Nephron (organoid): ENCODE data around the gene RAG1.

Experiments
- H3K27ac Mint-ChIP-seq, 3 experiments: 2 replicates each; pipeline ENCODE4 v1.8.0; 2020; ENCODE audit warnings: mixed read lengths in 3 of 3, mild to moderate bottlenecking in 2 of 3, moderate library complexity in 1 of 3
- H3K27me3 Mint-ChIP-seq: 2 replicates; pipeline ENCODE4 v1.8.0; 2021; ENCODE audit warnings: low read depth, mild to moderate bottlenecking, moderate library complexity, mixed read lengths
- H3K36me3 Mint-ChIP-seq: 2 replicates; pipeline ENCODE4 v1.8.0; 2020; ENCODE audit warnings: low read depth, mixed read lengths
- H3K4me1 Mint-ChIP-seq: 2 replicates; pipeline ENCODE4 v1.8.0; 2020; ENCODE audit warnings: mixed read lengths
- H3K4me3 Mint-ChIP-seq, 3 experiments: 2 replicates each; pipeline ENCODE4 v1.8.0; 2020; ENCODE audit warnings: mild to moderate bottlenecking in 3 of 3, mixed read lengths in 3 of 3, moderate library complexity in 2 of 3
- H3K9me3 Mint-ChIP-seq: 2 replicates; pipeline ENCODE4 v1.8.0; 2020; ENCODE audit warnings: mixed read lengths
- TF ChIP-seq, protein P1 (sequence below), 3 experiments: fragments of 200-600 bp; sonication (generic); IDR thresholded peaks; one replicate each; pipeline ENCODE4 v1.5.0; 2021; ENCODE audit warnings: antibody characterized with exemption in 3 of 3; ENCODE audit not compliant: unreplicated experiment in 3 of 3

RAG1 gene

DNA sequence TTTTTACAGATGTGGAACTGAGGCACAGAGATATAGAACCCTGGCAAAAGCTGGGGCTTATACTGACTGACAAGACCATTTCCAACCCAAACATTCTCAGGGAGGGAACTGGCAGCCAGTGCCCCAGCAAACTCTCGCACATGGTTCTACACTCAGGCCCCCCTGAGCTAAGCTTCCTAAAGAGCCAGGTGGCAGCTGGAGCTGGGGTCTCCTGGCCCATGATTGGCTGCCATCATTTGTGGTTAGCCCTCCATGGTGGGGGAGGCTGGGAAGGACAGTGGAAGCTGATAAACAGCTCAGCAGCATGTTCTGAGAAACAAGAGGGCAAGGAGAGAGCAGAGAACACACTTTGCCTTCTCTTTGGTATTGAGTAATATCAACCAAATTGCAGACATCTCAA lies at the start of gene RAG1:
Gene RAG1 (plus strand): TSS at position 314 of the 400 bp plus-strand sequence. CDS start 5,298 bp downstream, outside the sequence.
- Mint-ChIP-seq H3K4me3 (no peak within 1 kb of the TSS), H3K36me3 (no peaks in the 10 kb centered on the region), H3K4me1 (peaks cover 17% of the 10 kb centered on the region), H3K27ac (no peak within 1 kb of the TSS), H3K9me3 (no peaks in the 10 kb centered on the region), H3K27me3 (peaks cover 11% of the 10 kb centered on the region)
- TF ChIP-seq, protein P1, sequence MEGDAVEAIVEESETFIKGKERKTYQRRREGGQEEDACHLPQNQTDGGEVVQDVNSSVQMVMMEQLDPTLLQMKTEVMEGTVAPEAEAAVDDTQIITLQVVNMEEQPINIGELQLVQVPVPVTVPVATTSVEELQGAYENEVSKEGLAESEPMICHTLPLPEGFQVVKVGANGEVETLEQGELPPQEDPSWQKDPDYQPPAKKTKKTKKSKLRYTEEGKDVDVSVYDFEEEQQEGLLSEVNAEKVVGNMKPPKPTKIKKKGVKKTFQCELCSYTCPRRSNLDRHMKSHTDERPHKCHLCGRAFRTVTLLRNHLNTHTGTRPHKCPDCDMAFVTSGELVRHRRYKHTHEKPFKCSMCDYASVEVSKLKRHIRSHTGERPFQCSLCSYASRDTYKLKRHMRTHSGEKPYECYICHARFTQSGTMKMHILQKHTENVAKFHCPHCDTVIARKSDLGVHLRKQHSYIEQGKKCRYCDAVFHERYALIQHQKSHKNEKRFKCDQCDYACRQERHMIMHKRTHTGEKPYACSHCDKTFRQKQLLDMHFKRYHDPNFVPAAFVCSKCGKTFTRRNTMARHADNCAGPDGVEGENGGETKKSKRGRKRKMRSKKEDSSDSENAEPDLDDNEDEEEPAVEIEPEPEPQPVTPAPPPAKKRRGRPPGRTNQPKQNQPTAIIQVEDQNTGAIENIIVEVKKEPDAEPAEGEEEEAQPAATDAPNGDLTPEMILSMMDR (IDR thresholded peaks at IDR 0.05; ENCODE audit: unreplicated experiment in 3 of 3), result no peak

DNA sequence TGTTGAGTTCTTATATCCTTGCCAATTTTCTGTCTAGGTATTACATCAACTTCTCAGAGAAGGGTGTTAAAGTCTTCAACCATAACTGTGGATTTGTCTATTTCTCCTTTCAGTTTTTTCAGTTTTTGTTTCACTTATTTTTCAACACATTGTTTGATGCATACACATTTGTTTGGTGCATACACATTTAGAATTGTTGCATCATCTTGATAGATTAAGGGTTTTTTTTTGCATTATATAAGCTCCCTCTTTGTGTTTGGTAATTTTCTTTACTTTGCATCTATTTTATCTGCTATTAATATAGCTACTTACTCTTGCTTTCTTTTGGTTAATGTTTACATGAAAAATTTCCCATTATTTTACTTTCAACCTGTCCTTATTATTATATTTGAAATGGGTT lies 37.0 kb upstream of the RAG1 start:
- H3K27ac Mint-ChIP-seq, result no peak overlapping the region
- TF ChIP-seq, protein P1 (IDR thresholded peaks at IDR 0.05; ENCODE audit: unreplicated experiment in 3 of 3), result no peak
- no peaks in the 10 kb centered on the region for H3K27me3 Mint-ChIP-seq
- peaks cover 21% of the 10 kb centered on the region for H3K9me3 Mint-ChIP-seq
- H3K36me3 Mint-ChIP-seq, result no peaks in the 10 kb centered on the region
- no peaks in the 10 kb centered on the region for H3K4me1 Mint-ChIP-seq
- no peak overlapping the region for H3K4me3 Mint-ChIP-seq

DNA sequence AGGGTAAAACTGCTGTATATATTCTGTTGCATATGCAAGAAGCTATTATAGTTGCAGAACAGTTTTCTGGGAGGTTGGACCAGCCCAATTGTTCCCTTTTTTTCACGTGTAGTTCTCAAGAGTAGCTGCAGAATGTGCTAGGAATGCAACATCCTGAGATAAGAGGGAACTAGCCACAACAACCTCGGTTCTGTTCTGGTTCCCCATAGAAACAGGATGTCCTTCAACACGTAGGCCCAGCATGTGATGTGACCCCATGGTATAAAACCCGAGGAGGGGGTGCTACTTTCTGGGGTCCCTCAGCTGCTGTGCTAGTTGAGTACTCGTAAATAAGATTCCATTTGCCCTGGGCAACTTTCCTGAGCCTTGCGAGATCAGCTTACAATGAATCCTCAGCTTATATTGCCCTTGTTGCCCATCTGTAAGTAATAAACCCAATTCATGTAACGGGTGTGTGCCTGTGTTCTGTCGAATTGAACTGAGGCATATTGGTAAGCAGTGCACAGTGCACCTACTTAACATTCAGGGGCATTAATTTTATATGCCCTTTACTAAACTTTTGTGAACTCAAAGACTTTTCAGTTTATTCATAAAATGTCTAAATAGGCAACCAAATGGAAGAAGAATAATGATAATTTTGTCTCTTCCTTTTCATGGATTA lies 34.7 kb upstream of the RAG1 start:
- TF ChIP-seq, protein P1 (IDR thresholded peaks at IDR 0.05; ENCODE audit: unreplicated experiment in 3 of 3), result no peak
- Mint-ChIP-seq H3K27me3 (no peaks in the 10 kb centered on the region), H3K27ac (no peak overlapping the region), H3K4me1 (no peaks in the 10 kb centered on the region), H3K9me3 (peaks cover 10% of the 10 kb centered on the region), H3K36me3 (no peaks in the 10 kb centered on the region), H3K4me3 (no peak overlapping the region)

DNA sequence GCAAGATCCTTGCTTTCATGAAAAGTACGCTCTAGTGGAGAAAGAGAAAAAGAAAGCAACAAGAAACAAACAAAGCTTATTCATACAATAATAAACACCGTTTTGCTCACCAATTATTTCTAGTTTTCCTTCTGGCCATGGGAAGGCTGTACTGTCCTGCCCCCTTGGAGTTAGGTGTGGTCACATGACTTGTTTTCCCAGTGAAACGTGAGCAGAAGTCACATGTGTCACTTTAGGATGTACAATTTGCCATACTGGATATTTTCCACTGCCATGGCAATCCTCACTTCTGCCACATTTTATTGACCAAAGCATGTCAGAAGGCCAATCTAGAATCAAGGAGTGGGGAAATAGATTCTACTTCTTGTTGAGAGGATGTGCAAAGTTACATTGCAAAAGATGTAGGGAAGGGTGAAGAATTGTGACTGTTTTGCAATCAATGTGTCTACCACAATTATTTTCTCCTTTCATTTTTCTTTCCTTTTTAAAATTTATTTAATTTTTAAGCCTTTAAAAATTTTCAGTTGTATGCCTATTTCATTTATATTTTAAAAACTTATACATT lies 33.4 kb upstream of the RAG1 start:
- Mint-ChIP-seq H3K27me3 (no peaks in the 10 kb centered on the region), H3K27ac (no peak overlapping the region), H3K9me3 (peaks cover under 1% of the 10 kb centered on the region), H3K36me3 (no peaks in the 10 kb centered on the region), H3K4me1 (peaks cover 9% of the 10 kb centered on the region), H3K4me3 (no peak overlapping the region)
- TF ChIP-seq, protein P1 (IDR thresholded peaks at IDR 0.05; ENCODE audit: unreplicated experiment in 3 of 3), result no peak

DNA sequence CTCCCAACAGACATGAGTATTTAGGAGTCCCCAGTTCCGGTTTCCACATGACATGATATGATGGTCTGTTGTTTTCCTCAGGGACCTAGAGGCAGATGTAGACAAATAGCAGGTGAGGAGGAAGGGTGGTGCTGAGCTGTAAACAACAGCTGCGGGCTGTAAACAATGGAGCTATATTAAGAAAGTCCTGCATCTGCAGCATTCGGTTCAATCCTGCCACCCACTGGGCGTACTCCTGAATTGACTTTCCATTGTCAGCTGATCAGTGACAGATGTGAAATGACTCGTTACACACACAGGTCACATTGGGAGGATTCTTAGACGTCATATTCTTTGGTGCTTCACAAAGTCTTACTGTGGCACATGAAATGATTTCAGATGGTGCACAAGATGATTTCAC lies 26.8 kb upstream of the RAG1 start:
- Mint-ChIP-seq H3K27me3 (peaks cover 7% of the 10 kb centered on the region), H3K4me1 (peaks cover 21% of the 10 kb centered on the region), H3K9me3 (no peaks in the 10 kb centered on the region), H3K36me3 (no peaks in the 10 kb centered on the region), H3K27ac (peak overlapping the region in 2 of 3 experiments; percentile 35 to 67), H3K4me3 (no peak overlapping the region)
- TF ChIP-seq, protein P1 (IDR thresholded peaks at IDR 0.05; ENCODE audit: unreplicated experiment in 3 of 3), result no peak
